CD4-positive, alpha-beta memory T cell (primary cell): Measurements from ENCODE around the gene TSG101. TPM values are rescaled to one million over a fixed set of nuclear protein-coding genes. Genes with fewer than 3 reads are reported as not detected.

Experiments used
- CTCF ChIA-PET: fragments of 350-600 bp; sonication (Branson Sonifier 250); formaldehyde crosslinking; loops from one replicate; lab custom pipeline; 2021; ENCODE audit warnings: inconsistent platforms; ENCODE audit not compliant: partially characterized antibody; lab: Charles Lee
- POLR2A ChIA-PET: fragments of 350-600 bp; sonication (Branson Sonifier 250); formaldehyde crosslinking; loops from one replicate; lab custom pipeline; 2021; ENCODE audit not compliant: partially characterized antibody; lab: Charles Lee
- DNase-seq, 5 donors: peaks; one replicate each; pipeline versions ENCODE4 v3.0.0 to v3.0.0-alpha.2; 2020 to 2022; ENCODE audit warnings: mixed read lengths in 1 of 5
- H3K27ac ChIP-seq: one replicate; pipeline ENCODE4 v1.7.0; 2013; ENCODE audit warnings: low read depth, low read length
- H3K27me3 ChIP-seq: 2 replicates; pipeline ENCODE4 v1.7.0; 2013; ENCODE audit warnings: mild to moderate bottlenecking, low read length, moderate library complexity; ENCODE audit not compliant: insufficient read depth
- H3K36me3 ChIP-seq: 2 replicates; pipeline ENCODE4 v1.7.0; 2013; ENCODE audit warnings: mild to moderate bottlenecking, low read length, moderate library complexity; ENCODE audit not compliant: insufficient read depth
- H3K4me1 ChIP-seq: 2 replicates; pipeline ENCODE4 v1.7.0; 2013; ENCODE audit warnings: mild to moderate bottlenecking, low read length, moderate library complexity; ENCODE audit not compliant: insufficient read depth
- H3K4me3 ChIP-seq, 2 donors: one replicate each; pipeline ENCODE4 v1.7.0; 2013; ENCODE audit warnings: low read length in 2 of 2, mild to moderate bottlenecking in 1 of 2
- H3K9me3 ChIP-seq, 2 donors: one replicate each; pipeline ENCODE4 v1.7.0; 2013; ENCODE audit warnings: low read length in 2 of 2, control low read depth in 1 of 2; ENCODE audit not compliant: control insufficient read depth in 1 of 2
- H3K27ac Mint-ChIP-seq, 7 donors: one replicate each; pipeline ENCODE4 v1.8.0; 2020 to 2021; ENCODE audit warnings: mixed read lengths in 7 of 7, mild to moderate bottlenecking in 6 of 7, inconsistent platforms in 3 of 7, moderate library complexity in 3 of 7
- H3K27me3 Mint-ChIP-seq, 2 donors: one replicate each; pipeline ENCODE4 v1.8.0; 2020 to 2021; ENCODE audit warnings: mixed read lengths in 2 of 2
- H3K36me3 Mint-ChIP-seq, 2 donors: one replicate each; pipeline ENCODE4 v1.8.0; 2020 to 2021; ENCODE audit warnings: mixed read lengths in 2 of 2, inconsistent platforms in 1 of 2, mild to moderate bottlenecking in 1 of 2
- H3K4me1 Mint-ChIP-seq, 4 donors: one replicate each; pipeline ENCODE4 v1.8.0; 2020 to 2021; ENCODE audit warnings: mixed read lengths in 4 of 4, mild to moderate bottlenecking in 1 of 4
- H3K4me3 Mint-ChIP-seq, 8 donors: one replicate each; pipeline ENCODE4 v1.8.0; 2020 to 2021; ENCODE audit warnings: mixed read lengths in 8 of 8, mild to moderate bottlenecking in 7 of 8, moderate library complexity in 6 of 8, inconsistent platforms in 3 of 8
- H3K9me3 Mint-ChIP-seq, 8 donors: one replicate each; pipeline ENCODE4 v1.8.0; 2020 to 2021; ENCODE audit warnings: mixed read lengths in 8 of 8, mild to moderate bottlenecking in 5 of 8, inconsistent platforms in 3 of 8, moderate library complexity in 1 of 8
- intact Hi-C: fragments of 100-400 bp; cut with micrococcal nuclease; formaldehyde crosslinking; loops from one replicate; pipeline ENCODE4 v1.15.1; 2023
- polyA plus RNA-seq, 2 donors: library from polyadenylated mRNA; unstranded; fragments of 300-500 nt; fragmentation: Illumina TruSeq; gene quantifications; one replicate each; pipeline ENCODE4 v1.2.3, GENCODE V29; 2021
- total RNA-seq, 2 experiments: library from RNA; stranded (reverse); gene quantifications; one replicate each; pipeline ENCODE4 v1.2.3, GENCODE V29; 2021

Gene TSG101
- total RNA-seq (10 to 100 TPM; 40.0 to 41.2 TPM), polyA plus RNA-seq (10 to 100 TPM; 59.4 to 64.2 TPM)

DNA sequence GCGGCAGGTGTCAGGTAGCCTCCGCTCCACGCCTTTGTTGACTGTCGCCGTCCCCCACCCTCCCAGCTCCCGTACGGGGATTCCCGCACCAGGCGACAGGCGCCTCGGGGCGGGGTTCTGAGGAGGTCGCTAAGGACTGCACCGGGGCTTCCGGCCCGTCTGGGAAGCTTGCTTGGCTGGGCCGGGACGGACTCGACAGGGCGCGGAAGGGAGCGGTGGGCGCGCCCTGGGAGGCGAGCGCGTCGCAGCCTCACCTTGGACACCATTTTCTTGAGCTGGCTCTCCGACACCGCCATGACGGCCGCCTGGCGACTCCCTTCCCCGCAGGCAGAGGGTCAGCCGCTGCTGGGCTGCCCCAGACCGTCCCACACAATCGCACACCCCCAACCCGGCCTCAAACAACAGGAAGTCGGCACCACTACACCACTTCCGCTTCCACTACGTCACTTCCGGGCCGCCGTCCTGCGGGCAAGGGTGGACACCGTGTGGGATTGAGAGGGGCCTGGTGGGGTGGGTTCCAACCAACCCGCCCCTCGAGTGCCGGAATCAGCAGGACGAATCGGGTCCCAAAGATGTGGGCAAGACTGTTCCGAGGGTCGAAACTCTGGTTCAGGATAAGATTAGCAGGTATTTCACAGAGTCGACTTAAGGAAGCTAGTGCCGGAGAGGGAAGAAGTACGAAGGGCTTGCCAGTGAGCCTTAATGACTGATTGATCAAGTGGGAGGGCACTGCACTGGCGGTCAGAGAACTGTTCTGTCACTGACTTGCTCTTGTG, at the start of gene TSG101:
TSS of gene TSG101 (minus strand) at position 422 of the 776 bp plus-strand sequence. CDS start at position 296, 126 bp downstream.
- Mint-ChIP-seq H3K4me3 (peak within 1 kb of the TSS; percentile 99 to 100 (median 100)), H3K36me3 (peaks cover 15 to 41% of the 10 kb centered on the region in 2 donors), H3K9me3 (peaks cover 0 to 2% (median 0%) of the 10 kb centered on the region in 8 donors), H3K4me1 (peaks cover 32 to 57% (median 42%) of the 10 kb centered on the region in 4 donors), H3K27ac (peak within 1 kb of the TSS; percentile 100), H3K27me3 (no peaks in the 10 kb centered on the region)
- Histone ChIP-seq H3K36me3 (no peaks in the 10 kb centered on the region), H3K27me3 (no peaks in the 10 kb centered on the region), H3K9me3 (no peaks in the 10 kb centered on the region), H3K4me1 (peaks cover 38% of the 10 kb centered on the region), H3K27ac (peak within 1 kb of the TSS; percentile 99), H3K4me3 (peak within 1 kb of the TSS; percentile 70 to 72)
- DNase-seq: peak; percentile 91 to 94 (median 92)
- ChIA-PET CTCF (interaction anchor here (0.6 to 2.6 kb wide), 22 partner anchors 11 to 421 kb away, joined by 3 to 13 read pairs (median 4); partner anchors contain the start of genes LDHA and SAAL1), POLR2A (interaction anchor here (0.6 to 3.1 kb wide), 32 partner anchors 9 to 513 kb away, joined by 3 to 55 read pairs (median 6); partner anchors contain the start of genes GTF2H1, HPS5, LDHA and SAAL1)
- intact Hi-C loops: loop anchor here (1.0 to 5.0 kb wide), 9 partner anchors 62 to 514 kb away; partner anchors contain the start of genes GTF2H1, HPS5, SAAL1 and SERGEF

DNA sequence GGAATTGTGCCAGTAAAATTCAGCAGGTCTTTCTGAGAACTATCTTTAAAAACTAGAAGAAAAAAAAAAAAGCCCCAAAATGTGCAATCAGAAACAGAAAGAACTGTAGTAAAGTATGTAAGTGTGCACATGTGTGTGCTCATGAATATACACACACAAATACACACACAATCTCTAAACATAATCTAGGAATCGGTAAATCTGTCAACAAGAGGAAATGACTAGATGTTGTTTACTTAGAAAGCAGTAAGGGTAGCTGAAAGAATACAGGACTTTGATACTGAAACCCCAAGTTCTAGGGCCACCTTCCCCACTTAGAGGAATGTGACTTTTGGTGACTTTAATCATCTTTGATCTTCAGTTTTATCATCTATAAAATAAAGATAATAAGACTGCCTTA, 48.6 kb upstream of the TSG101 start:
- Histone ChIP-seq H3K27me3 (no peaks in the 10 kb centered on the region), H3K27ac (no peak overlapping the region), H3K4me1 (peaks cover 21% of the 10 kb centered on the region), H3K9me3 (no peaks in the 10 kb centered on the region), H3K4me3 (no peak overlapping the region), H3K36me3 (no peaks in the 10 kb centered on the region)
- Mint-ChIP-seq H3K27ac (peak overlapping the region in 5 of 7 donors; percentile 7 to 74 (median 48)), H3K4me1 (peaks cover 15 to 34% (median 22%) of the 10 kb centered on the region in 4 donors), H3K36me3 (peaks cover 17 to 26% of the 10 kb centered on the region in 2 donors), H3K9me3 (no peaks in the 10 kb centered on the region), H3K27me3 (no peaks in the 10 kb centered on the region), H3K4me3 (no peak overlapping the region)
- ChIA-PET POLR2A (interaction anchor here (1.5 to 1.8 kb wide), 2 partner anchors 12 to 49 kb away, joined by 3 to 4 read pairs; partner anchors contain the start of gene TSG101), CTCF (no interaction called here)
- DNase-seq: no peak
- intact Hi-C loops: no loop called here

DNA sequence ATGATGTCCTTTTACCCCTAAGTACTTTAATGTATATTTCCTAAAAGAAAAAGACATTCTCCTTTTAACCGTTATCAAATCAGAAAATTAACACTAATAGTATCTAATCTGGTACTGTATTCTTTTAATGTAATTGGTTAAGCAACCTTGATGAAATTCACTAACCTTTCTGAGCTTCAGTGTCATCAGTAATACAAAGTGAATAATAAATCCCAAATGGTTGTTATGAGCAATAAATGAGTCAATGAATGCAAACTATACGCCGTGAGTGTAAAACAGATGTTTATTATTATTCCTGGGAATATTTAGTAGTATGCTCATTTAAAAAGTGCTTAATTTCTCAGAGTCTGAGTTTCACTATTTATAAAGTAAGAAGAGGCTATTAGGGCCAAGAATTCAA, 40.3 kb upstream of the TSG101 start:
- intact Hi-C loops: no loop called here
- H3K27ac Mint-ChIP-seq: peak overlapping the region in 1 of 7 donors; percentile 14
- H3K4me1 ChIP-seq: no peaks in the 10 kb centered on the region
- ChIA-PET POLR2A (no interaction called here), CTCF (interaction anchor here (2.2 kb wide), 1 partner anchor 11 kb away, joined by 6 read pairs; no protein-coding TSS in a partner anchor)
- peaks cover 26 to 40% of the 10 kb centered on the region in 2 donors for H3K36me3 Mint-ChIP-seq
- H3K27ac ChIP-seq: no peak overlapping the region
- H3K9me3 ChIP-seq: no peaks in the 10 kb centered on the region
- H3K4me3 Mint-ChIP-seq: no peak overlapping the region
- H3K36me3 ChIP-seq: no peaks in the 10 kb centered on the region
- no peaks in the 10 kb centered on the region for H3K27me3 Mint-ChIP-seq
- no peaks in the 10 kb centered on the region for H3K9me3 Mint-ChIP-seq
- DNase-seq: no peak
- no peak overlapping the region for H3K4me3 ChIP-seq
- H3K27me3 ChIP-seq: no peaks in the 10 kb centered on the region
- H3K4me1 Mint-ChIP-seq: peaks cover 0 to 5% (median 0%) of the 10 kb centered on the region in 4 donors

DNA sequence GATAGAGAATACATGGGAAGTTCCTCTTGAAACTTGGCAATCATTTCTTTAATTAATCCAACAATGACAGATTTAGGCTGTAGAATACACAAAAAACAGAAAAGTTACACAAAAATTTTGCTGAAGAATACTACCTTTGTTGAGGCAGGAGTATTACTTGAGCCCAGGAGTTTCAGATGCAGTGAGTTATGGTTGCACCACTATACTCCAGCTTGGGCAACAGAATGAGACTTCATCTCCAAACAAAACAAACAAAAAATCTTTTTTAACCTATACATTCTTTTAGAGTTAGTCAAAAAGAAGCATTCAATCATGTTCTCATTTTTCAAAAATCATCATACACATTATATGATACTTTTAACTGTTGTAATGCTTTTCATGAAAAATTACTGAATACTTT, 39.7 kb upstream of the TSG101 start:
- H3K36me3 Mint-ChIP-seq: peaks cover 22 to 36% of the 10 kb centered on the region in 2 donors
- Histone ChIP-seq H3K36me3 (no peaks in the 10 kb centered on the region), H3K27ac (no peak overlapping the region), H3K4me3 (no peak overlapping the region), H3K27me3 (no peaks in the 10 kb centered on the region), H3K4me1 (no peaks in the 10 kb centered on the region), H3K9me3 (no peaks in the 10 kb centered on the region)
- CTCF ChIA-PET: no interaction called here
- POLR2A ChIA-PET: no interaction called here
- H3K9me3 Mint-ChIP-seq: no peaks in the 10 kb centered on the region
- DNase-seq: no peak
- intact Hi-C loops: no loop called here
- H3K27ac Mint-ChIP-seq: peak overlapping the region in 1 of 7 donors; percentile 4
- H3K27me3 Mint-ChIP-seq: no peaks in the 10 kb centered on the region
- H3K4me1 Mint-ChIP-seq: peaks cover 0 to 3% (median 0%) of the 10 kb centered on the region in 4 donors
- no peak overlapping the region for H3K4me3 Mint-ChIP-seq

DNA sequence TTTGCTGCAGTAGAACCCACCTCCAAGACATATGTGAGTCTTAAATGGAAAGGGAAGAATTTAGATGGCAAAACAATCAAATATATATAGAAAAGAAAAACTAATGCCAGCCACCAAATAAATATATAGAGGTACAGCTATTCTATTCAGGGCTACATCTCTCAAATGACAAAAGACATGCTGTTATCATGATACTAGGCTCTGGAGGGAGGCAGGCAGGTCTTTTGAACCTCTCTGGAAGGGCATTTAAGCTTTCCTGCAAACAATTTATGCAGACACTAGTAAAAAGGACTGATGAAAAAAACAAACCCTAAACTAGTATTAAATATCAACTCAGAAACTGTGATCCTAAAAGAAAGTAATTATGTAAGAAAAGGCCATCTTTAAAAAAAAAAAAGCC, 37.4 kb upstream of the TSG101 start:
- no peak overlapping the region for H3K27ac ChIP-seq
- Mint-ChIP-seq H3K4me1 (no peaks in the 10 kb centered on the region), H3K9me3 (no peaks in the 10 kb centered on the region), H3K27ac (peak overlapping the region in 3 of 7 donors; percentile 6 to 73 (median 17)), H3K4me3 (no peak overlapping the region), H3K36me3 (peaks cover 21 to 32% of the 10 kb centered on the region in 2 donors), H3K27me3 (no peaks in the 10 kb centered on the region)
- no peaks in the 10 kb centered on the region for H3K4me1 ChIP-seq
- ChIA-PET POLR2A (interaction anchor here (0.7 kb wide), 1 partner anchor 14 kb away, joined by 3 read pairs; no protein-coding TSS in a partner anchor), CTCF (interaction anchor here (0.7 to 1.8 kb wide), 4 partner anchors 11 to 112 kb away, joined by 3 to 7 read pairs (median 3); partner anchors contain the start of gene TSG101)
- H3K36me3 ChIP-seq: no peaks in the 10 kb centered on the region
- no peak for DNase-seq
- no peak overlapping the region for H3K4me3 ChIP-seq
- H3K27me3 ChIP-seq: no peaks in the 10 kb centered on the region
- intact Hi-C loops: no loop called here
- no peaks in the 10 kb centered on the region for H3K9me3 ChIP-seq

DNA sequence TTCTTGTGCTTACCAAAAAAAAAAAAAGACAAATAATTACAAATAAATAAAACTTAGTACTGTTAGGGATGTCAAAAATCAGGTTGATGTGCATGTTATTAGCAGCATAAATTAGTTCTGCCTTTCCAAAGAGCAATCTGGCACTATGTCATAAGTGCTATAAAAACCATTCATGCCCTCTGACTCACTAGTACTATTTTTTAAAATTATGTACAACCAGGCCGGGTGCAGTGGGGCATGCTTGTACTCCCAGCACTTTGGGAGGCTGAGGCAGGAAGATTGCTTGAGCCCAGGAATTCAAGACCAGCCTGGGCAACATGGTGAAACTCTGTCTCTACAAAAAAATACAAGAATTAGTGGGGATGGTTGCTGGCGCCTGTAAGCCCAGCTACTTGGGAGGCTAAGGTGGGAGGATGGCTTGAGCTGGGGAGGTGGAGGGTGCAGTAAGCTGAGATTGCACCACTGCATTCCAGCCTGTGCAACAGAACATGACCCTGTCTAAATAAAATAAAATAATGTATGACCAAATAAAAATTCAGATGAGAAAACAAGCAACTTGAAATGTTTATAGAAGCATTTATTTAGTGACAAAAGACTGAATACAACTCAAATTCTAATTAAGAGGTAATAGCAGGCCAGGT, 36.5 kb upstream of the TSG101 start:
- Histone ChIP-seq H3K9me3 (no peaks in the 10 kb centered on the region), H3K27me3 (no peaks in the 10 kb centered on the region), H3K4me3 (no peak overlapping the region), H3K27ac (no peak overlapping the region), H3K36me3 (no peaks in the 10 kb centered on the region), H3K4me1 (no peaks in the 10 kb centered on the region)
- DNase-seq: no peak
- intact Hi-C loops: no loop called here
- POLR2A ChIA-PET: no interaction called here
- no peaks in the 10 kb centered on the region for H3K4me1 Mint-ChIP-seq
- H3K4me3 Mint-ChIP-seq: no peak overlapping the region
- CTCF ChIA-PET: interaction anchor here (0.7 to 1.8 kb wide), 2 partner anchors 10 to 16 kb away, joined by 3 to 7 read pairs; no protein-coding TSS in a partner anchor
- no peak overlapping the region for H3K27ac Mint-ChIP-seq
- H3K36me3 Mint-ChIP-seq: peaks cover 19 to 31% of the 10 kb centered on the region in 2 donors
- H3K9me3 Mint-ChIP-seq: no peaks in the 10 kb centered on the region
- no peaks in the 10 kb centered on the region for H3K27me3 Mint-ChIP-seq
